Right lobe of liver (tissue), 4 donors: ENCODE results near the gene ZNF324.

Experiments used
- CTCF ChIP-seq, 4 donors: fragments of 200-600 bp in 3 of 4; fragments of 450-650 bp in 1 of 4; IDR thresholded peaks; one replicate each; pipeline versions ENCODE4 v1.5.1 to v1.8.0; 2016 to 2022; ENCODE audit warnings: antibody characterized with exemption in 4 of 4, mild to moderate bottlenecking in 2 of 4
- POLR2A ChIP-seq: fragments of 450-650 bp; IDR thresholded peaks from one replicate; pipeline ENCODE4 v1.6.1; 2017; ENCODE audit warnings: antibody characterized with exemption, mild to moderate bottlenecking
- donor health status: DM: no; HTN: no; CAD: no.
- donor health status: DM: no; HTN: no; CAD: no.
- donor health status: DM: no; HTN: yes; CAD: no.

- no peak for TF ChIP-seq CTCF (IDR thresholded peaks at IDR 0.05)
- no peak for TF ChIP-seq POLR2A
Measured at GRCh38 chr19:58483776-58484175, 16.9 kb downstream of the ZNF324 start.
